GM12874 (cell line): Measurements from ENCODE around the gene SLFN11.

Experiments
- CTCF ChIP-seq: IDR thresholded peaks from 2 replicates; pipeline ENCODE4 v1.5.1; 2011; ENCODE audit warnings: low read depth, mild to moderate bottlenecking, control low read depth, low read length, moderate library complexity; ENCODE audit not compliant: insufficient read depth

Gene SLFN11

GRCh38 chr17:35390156-35390555 is 16.7 kb upstream of the SLFN11 start:
- no peak for TF ChIP-seq CTCF

- no peak for TF ChIP-seq CTCF
These were observed 14.1 kb upstream of the SLFN11 start for GRCh38 chr17:35387496-35387895.

GRCh38 chr17:35377706-35378105 is 4.3 kb upstream of the SLFN11 start:
- TF ChIP-seq CTCF: no peak

GRCh38 chr17:35377068-35377467 is 3.6 kb upstream of the SLFN11 start:
- TF ChIP-seq CTCF: no peak

GRCh38 chr17:35376245-35376644 is 2.8 kb upstream of the SLFN11 start:
- TF ChIP-seq CTCF: no peak

GRCh38 chr17:35374766-35375344 is 1.4 kb upstream of the SLFN11 start:
- no peak for TF ChIP-seq CTCF

GRCh38 chr17:35373984-35374765 is 754 bp upstream of the SLFN11 start:
- no peak for TF ChIP-seq CTCF
